Transverse colon (tissue), 4 donors: ENCODE data around the gene HOXD3.

Source experiments
- CTCF ChIP-seq, 5 experiments: fragments of 200-600 bp in 3 of 5; fragments of 450-650 bp in 2 of 5; sonication (generic) in 3 of 5; IDR thresholded peaks; 1 replicate in 2 of 5; 2 replicates in 3 of 5; pipeline ENCODE4 v1.5.1; 2016 to 2017; ENCODE audit warnings: antibody characterized with exemption in 5 of 5, inconsistent platforms in 3 of 5, mild to moderate bottlenecking in 2 of 5, moderate library complexity in 1 of 5
- EP300 ChIP-seq: sonication (generic); formaldehyde crosslinking; IDR thresholded peaks from one replicate; pipeline ENCODE4 v1.6.1; 2017; ENCODE audit warnings: antibody characterized with exemption, low read depth
- POLR2A ChIP-seq: fragments of 450-650 bp; IDR thresholded peaks from one replicate; pipeline ENCODE4 v1.6.1; 2016; ENCODE audit warnings: antibody characterized with exemption, mild to moderate bottlenecking, moderate library complexity
- POLR2AphosphoS5 ChIP-seq, 3 donors: sonication (generic); formaldehyde crosslinking; IDR thresholded peaks; one replicate each; pipeline ENCODE4 v1.6.1; 2016; ENCODE audit warnings: antibody characterized with exemption in 3 of 3

GRCh38 chr2:176147210-176147799, 9.8 kb upstream of the HOXD3 start:
- TF ChIP-seq CTCF (IDR thresholded peaks at IDR 0.05): no peak
- TF ChIP-seq POLR2A: no peak
- no peak for TF ChIP-seq POLR2AphosphoS5 (IDR thresholded peaks at IDR 0.05)
- TF ChIP-seq EP300: no peak
